PFSK-1 (cell line): ENCODE measurements around the gene ANO10.

Source experiments
- FOXP2 ChIP-seq: optimal IDR thresholded peaks from 2 replicates; pipeline ENCODE3; 2011; ENCODE audit warnings: borderline replicate concordance, control low read depth, inconsistent platforms; ENCODE audit not compliant: insufficient read depth; ENCODE audit errors: extremely low read length, extremely low read depth
- POLR2AphosphoS5 ChIP-seq: IDR thresholded peaks from 2 replicates; pipeline ENCODE4 v1.6.1; 2012; ENCODE audit warnings: low read depth, mild to moderate bottlenecking, control low read depth, low read length, moderate library complexity
- REST ChIP-seq, 2 experiments: IDR thresholded peaks; 2 replicates each; pipeline versions ENCODE4 v1.6.1 to v1.8.0; 2011 to 2012; ENCODE audit warnings: low read depth in 2 of 2, low read length in 2 of 2, control low read depth in 1 of 2, inconsistent platforms in 1 of 2, mild to moderate bottlenecking in 1 of 2, moderate library complexity in 1 of 2; ENCODE audit not compliant: insufficient read depth in 1 of 2
- SIN3A ChIP-seq: IDR thresholded peaks from 2 replicates; pipeline ENCODE4 v1.6.1; 2012; ENCODE audit warnings: mild to moderate bottlenecking, low read length, moderate library complexity, borderline replicate concordance; ENCODE audit not compliant: insufficient read depth
- TAF1 ChIP-seq: IDR thresholded peaks from 2 replicates; pipeline ENCODE4 v1.6.1; 2012; ENCODE audit warnings: low read length, control low read depth, borderline replicate concordance; ENCODE audit not compliant: insufficient read depth

Gene ANO10

GRCh38 chr3:43371494-43371893, 250.3 kb downstream of the ANO10 start:
- TF ChIP-seq TAF1 (no peak), POLR2AphosphoS5 (no peak), SIN3A (no peak), FOXP2 (no peak), REST (IDR thresholded peaks at IDR 0.05; ENCODE audit: insufficient read depth in 1 of 2, low read depth in 2 of 2, low read length in 2 of 2) (no peak)

- TF ChIP-seq POLR2AphosphoS5 (no peak), TAF1 (no peak), REST (IDR thresholded peaks at IDR 0.05; ENCODE audit: insufficient read depth in 1 of 2, low read depth in 2 of 2, low read length in 2 of 2) (no peak), FOXP2 (no peak), SIN3A (no peak)
These were observed 251.4 kb downstream of the ANO10 start for GRCh38 chr3:43370293-43370980.

- TF ChIP-seq FOXP2 (no peak), SIN3A (no peak), TAF1 (no peak), POLR2AphosphoS5 (no peak), REST (IDR thresholded peaks at IDR 0.05; ENCODE audit: insufficient read depth in 1 of 2, low read depth in 2 of 2, low read length in 2 of 2) (no peak)
These were observed 252.2 kb downstream of the ANO10 start for GRCh38 chr3:43369404-43370292.

GRCh38 chr3:43366885-43367284, 254.9 kb downstream of the ANO10 start:
- TF ChIP-seq TAF1 = no peak
- TF ChIP-seq REST (IDR thresholded peaks at IDR 0.05; ENCODE audit: insufficient read depth in 1 of 2, low read depth in 2 of 2, low read length in 2 of 2) = no peak
- no peak for TF ChIP-seq SIN3A
- TF ChIP-seq POLR2AphosphoS5 = no peak
- no peak for TF ChIP-seq FOXP2
